CD4-positive, alpha-beta T cell treated with Interferon gamma for 1 hour (primary cell): ENCODE data around the gene MAP3K1.

ENCODE experiments used
- DNase-seq: peaks from one replicate; pipeline ENCODE4 v3.0.0-alpha.2; 2020

Gene MAP3K1

GRCh38 chr5:56910210-56910965, 95.0 kb downstream of the MAP3K1 start:
- no peak for DNase-seq

- DNase-seq, result no peak
These were observed 98.4 kb downstream of the MAP3K1 start for GRCh38 chr5:56913766-56914165.

GRCh38 chr5:56914678-56915077, 99.3 kb downstream of the MAP3K1 start:
- DNase-seq, result no peak

GRCh38 chr5:56917534-56917933, 102.2 kb downstream of the MAP3K1 start:
- DNase-seq, result no peak

GRCh38 chr5:56918054-56918453, 102.7 kb downstream of the MAP3K1 start:
- no peak for DNase-seq

GRCh38 chr5:56919942-56920662, 104.8 kb downstream of the MAP3K1 start:
- no peak for DNase-seq

GRCh38 chr5:56922922-56923321, 107.6 kb downstream of the MAP3K1 start:
- no peak for DNase-seq

GRCh38 chr5:56934325-56934724, 119.0 kb downstream of the MAP3K1 start:
- DNase-seq, result no peak

GRCh38 chr5:56938858-56939257, 123.5 kb downstream of the MAP3K1 start:
- DNase-seq, result no peak

- DNase-seq, result no peak
These were observed 126.6 kb downstream of the MAP3K1 start for GRCh38 chr5:56941981-56942380.
